Measurements from ENCODE around the gene TRAF5.
"Not testable (repeated sequence)": the region's sequence is repeated elsewhere in the genome, so short reads cannot be mapped to it uniquely, and the experiment has no call there.

Gene TRAF5

DNA sequence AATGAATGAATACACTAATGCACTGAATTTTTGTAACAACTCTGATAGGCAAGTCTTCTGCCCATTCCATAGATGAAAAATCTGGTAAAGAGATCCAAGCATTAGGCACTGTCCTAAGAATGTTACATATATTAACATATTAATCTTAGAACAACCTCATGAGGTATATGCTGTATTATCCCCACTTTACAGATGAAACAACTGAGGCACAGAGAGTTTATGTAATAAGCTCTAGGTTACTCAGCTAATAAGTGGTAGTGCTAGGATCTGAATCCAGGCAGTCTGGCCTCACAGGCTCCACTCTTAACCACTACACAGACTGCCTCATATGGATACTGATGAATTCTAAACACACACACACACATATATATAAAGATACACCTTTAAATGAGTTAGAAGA, 52.8 kb downstream of the TRAF5 start:
- DNase-seq, result no peak

DNA sequence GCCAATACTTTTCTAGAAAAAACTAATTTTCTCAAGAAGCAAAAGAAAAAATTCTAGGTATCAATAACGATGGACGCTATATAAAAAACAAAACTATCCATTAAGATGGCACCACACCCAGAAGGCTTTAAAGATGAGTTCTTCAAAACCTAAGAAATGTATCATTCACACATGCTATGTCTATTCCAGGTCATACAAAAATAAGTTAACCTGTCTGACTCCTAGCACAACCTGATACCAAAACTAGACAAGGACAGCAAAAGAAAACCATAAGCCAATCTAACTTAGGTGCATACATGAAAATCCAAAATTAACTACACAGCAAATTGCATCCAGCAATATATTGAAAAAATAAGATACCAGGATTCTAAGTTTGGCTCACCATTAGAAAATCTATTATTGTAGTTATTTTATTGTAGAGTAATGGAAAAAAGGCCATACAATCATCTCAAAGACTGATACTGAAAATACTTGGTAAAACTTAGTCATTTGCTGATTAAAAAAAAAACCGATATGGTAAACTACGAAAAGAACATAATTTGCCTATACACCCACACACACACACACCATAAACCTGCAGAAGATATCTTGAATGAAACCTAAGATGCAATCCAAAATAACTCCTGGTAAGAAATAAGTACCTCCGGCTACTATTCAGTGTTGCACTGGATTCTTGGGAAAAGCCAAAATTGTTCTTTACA, 55.0 kb downstream of the TRAF5 start:
- DNase-seq, result no peak

DNA sequence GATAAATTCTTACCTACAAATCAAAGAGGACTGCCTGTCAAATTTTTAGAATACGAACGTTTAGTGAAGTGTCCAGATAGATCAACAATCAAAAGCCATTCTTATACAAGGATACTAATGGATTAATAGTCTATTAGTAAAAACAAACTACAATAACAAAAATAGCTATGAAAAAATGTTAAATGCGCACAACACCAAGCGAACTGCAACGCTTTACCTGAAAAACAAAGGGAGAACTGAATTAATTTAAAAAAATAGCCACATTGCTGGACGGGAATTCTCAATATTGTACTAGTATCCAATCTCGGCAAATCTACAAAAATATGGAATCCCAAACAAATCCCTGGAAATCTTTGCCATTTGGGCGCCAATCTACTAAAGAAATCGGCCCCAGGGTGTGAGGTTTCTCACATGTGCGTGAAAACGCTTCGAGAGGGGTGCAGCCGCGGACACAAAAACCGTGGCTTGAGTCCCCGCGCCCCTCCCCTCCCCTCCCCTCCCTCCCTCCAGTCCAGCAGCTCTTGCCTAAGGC, 55.6 kb downstream of the TRAF5 start:
- DNase-seq, result no peak

- peak; percentile 84 for DNase-seq
Measured at GRCh38 chr1:211382714-211383480, 56.3 kb downstream of the TRAF5 start.

GRCh38 chr1:211384524-211384923, 57.9 kb downstream of the TRAF5 start:
- no peak for DNase-seq

GRCh38 chr1:211386921-211387320, 60.3 kb downstream of the TRAF5 start:
- no peak for DNase-seq

GRCh38 chr1:211390829-211391228, 64.2 kb downstream of the TRAF5 start:
- DNase-seq, result not testable (repeated sequence)

DNA sequence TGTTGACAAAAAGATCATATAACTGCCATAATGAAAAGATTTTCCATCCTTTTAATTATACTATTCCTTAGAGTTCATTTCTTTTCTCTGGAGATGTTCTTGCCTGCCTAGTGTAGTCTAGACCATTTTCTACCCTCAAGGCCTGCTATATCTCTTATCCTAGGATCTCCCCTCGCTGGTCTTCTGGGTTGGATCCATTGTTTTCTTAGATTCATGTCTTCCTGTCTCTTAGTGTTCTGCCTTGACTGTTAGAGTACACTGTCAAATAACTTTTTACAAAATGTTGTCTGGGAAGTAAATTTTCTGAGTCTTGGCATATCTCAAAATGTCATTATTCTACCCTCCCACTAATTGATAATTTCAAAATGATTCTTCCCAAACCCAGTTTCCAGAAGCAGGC, 66.6 kb downstream of the TRAF5 start:
- no peak for DNase-seq

DNA sequence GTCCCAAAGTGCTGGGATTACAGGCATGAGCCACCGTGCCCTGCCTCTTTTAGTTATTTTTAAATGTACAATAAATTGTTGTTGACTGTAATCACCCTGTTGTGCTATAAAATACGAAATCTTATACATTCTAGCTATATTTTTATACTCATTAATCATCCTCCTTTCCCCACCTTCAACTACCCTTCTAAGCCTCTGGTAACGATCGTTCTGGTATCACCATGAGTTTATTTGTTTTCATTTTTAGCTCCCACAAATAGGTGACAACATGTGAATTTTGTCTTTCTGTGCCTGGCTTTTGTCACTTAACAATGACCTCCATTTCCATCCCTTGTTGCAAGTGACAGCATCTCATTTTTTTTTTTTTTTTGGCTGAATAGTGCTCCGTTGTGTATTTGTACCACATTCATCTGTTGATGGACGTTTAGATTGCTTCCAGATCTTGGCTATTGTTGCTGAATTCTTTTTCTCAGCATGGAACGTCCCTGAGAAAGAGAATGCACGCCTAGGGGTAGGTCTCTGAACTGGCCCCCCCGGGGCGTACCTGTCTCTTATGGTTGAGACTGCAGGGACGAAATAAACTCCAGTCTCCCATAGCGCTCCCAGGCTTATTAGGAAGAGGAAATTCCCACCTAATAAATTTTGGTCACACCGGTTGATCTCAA, 71.8 kb downstream of the TRAF5 start:
- not testable (repeated sequence) for DNase-seq

GRCh38 chr1:211399851-211400393, 73.3 kb downstream of the TRAF5 start:
- not testable (repeated sequence) for DNase-seq

DNA sequence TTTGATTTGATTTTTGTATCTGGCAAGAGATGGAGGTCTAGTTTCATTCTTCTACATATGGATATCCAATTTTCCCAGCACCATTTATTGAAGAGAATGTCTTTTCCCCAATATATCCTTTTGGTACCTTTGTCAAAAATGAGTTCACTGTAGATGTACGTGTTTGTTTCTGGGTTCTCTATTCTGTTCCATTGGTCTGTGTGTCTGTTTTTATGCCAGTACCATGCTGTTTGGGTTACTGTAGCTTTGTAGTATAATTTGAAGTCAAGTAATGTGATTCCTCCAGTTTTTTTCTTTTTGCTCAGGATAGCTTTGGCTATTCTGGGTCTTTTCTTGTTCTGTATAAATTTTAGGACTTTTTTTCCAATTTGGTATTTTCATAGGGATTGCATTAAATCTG, 75.1 kb downstream of the TRAF5 start:
- DNase-seq, result not testable (repeated sequence)

GRCh38 chr1:211406086-211406485, 79.5 kb downstream of the TRAF5 start:
- not testable (repeated sequence) for DNase-seq

DNA sequence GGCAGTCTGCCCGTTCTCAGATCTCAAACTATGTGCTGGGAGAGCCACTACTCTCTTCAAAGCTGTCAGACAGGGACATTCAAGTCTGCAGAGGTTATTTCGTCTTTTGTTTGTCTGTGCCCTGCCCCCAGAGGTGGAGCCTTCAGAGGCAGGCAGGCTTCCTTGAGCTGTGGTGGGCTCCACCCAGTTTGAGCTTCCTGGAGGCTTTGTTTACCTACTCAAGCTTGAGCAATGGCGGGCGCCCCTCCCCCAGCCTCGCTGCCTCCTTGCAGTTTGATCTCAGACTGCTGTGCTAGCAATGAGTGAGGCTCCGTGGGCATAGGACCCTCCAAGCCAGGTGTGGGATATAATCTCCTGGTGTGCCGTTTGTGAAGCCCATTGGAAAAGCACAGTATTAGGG, 81.1 kb downstream of the TRAF5 start:
- peak; percentile 3 for DNase-seq

DNA sequence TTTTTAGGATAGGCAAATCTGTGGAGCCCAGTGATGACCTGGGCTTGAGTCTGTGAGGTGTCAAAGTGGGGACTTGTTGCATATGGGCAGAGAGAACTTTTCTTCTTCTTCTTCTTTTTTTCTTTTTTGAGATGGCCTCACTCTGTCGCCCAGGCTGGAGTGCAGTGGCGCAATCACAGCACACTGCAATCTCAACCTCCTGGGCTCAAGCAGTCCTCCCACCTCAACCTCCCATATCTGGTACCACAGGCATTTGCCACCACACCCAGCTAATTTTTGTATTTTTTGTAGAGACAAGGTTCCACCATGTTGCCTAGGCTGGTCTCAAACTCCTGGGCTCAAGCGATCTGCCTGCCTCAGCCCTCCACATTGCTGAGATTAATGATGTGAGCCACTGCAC, 85.0 kb downstream of the TRAF5 start:
- DNase-seq, result no peak

DNA sequence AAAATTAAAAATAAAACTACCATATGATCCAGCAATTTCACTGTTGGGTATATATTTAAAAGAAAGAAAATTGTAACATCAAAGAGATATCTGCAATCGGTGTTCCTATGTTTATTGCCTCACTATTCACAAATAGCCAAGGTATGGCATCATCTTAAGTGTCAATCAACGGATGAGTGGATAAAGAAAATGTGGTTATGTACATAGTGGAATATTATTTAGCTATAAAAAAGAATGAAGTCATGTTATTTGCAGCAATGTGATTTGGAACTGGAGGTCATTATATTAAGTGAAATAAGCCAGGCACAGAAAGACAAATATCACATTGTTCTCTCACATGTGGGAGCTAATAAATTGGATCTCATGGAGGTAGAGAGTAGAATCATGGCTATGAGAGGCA, 89.1 kb downstream of the TRAF5 start:
- DNase-seq, result no peak

GRCh38 chr1:211416246-211416627, 89.6 kb downstream of the TRAF5 start:
- peak; percentile 21 for DNase-seq

- peak; percentile 33 for DNase-seq
Measured at GRCh38 chr1:211416628-211417323, 90.1 kb downstream of the TRAF5 start.

DNA sequence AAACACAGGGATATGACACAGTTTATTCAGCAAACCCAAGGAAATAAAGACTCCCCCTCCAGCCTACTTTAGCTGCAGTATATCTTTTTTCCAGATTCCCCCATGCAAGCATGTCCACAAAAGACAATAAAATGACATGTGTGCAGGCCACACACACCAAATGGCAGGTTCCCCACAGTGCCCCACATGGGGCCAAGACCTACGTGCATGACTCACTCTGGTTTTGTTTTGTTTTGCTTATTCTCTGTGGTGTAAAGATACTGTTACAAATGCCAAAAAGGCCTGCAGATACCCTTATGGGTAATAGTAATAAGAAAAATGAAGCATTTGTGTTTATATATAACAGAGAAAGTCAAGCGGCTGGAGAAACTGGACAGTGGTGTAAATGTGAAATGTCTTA, 93.8 kb downstream of the TRAF5 start:
- no peak for DNase-seq

DNA sequence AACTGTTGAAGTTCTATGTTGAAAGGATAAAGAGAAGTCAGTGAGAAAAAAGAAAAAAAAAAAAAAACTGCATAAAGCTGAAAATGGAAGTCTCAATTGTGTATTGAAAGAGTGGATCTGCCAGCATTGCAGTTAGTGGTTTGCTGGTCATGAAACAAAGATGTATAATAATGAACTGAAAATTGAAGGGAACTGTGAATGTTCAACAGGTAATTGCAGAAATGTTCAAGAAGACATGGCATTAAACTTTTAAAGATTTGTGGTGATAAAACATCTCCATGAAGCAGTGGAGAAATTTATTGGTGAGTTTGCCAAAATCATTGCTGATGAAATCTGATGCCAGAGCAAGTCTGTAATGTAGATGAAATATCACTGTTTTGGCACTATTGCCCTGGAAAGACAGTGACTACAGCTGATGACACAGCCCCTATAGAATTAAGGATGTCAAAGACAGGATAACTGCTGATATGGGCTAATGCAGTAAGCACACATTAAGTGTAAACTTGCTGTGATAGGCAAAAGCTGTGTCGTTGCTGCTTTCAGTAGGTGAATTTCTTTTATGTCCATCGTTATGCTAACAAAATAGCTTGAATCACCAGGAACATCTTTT, 94.3 kb downstream of the TRAF5 start:
- DNase-seq, result no peak

DNA sequence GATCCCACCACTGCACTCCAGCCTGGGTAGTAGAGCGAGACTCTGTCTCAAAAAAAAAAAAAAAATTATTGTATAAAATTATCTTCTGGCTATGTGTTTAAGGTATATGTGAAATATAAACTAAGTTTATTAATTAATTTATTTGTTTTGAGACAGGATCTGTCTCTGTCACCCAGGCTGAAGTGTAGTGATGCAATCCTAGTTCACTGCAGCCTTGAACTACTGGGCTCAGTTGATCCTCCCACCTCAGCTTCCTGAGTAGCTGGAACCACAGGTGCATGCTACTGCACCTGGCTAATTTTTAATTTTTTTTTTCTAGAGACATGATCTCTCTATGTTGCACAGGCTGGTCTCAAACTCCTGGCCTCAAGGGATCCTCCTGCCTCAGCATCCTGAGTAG, 97.4 kb downstream of the TRAF5 start:
- no peak for DNase-seq

Data from CD4-positive, alpha-beta T cell treated with Interleukin-10 for 1 hour (primary cell).